ENCODE results near the gene ST3GAL3. TPM values are rescaled to one million over a fixed set of nuclear protein-coding genes. Genes with fewer than 3 reads are reported as not detected.

The ST3GAL3 gene
- polyA plus RNA-seq, 1 of the 3 experiments (the other 2 are of a cell fraction), result 20.6 TPM

DNA sequence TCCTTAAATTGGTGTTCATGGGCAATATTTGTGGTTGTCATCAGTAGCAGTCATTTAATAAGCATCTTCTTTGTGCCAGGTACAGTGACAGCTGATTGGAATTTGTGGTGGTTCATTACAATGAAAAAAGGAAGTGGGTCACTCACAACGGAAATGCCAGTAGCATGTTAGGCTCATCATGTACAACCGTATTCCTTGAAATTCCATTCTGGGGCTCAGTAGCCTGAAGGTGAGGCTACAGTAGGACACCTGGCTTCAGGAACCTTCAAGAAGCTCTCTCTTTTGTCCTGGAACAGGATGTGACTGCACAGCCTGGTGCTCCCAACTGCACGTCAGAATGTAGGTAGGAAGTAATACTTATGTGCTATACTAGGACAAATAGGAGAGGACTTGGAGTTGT is 93.9 kb downstream of the ST3GAL3 start:
- H3K79me2 ChIP-seq (ENCODE audit: insufficient read depth), result no peaks in the 10 kb centered on the region
- TF ChIP-seq USF2 (IDR thresholded peaks at IDR 0.05; ENCODE audit: borderline replicate concordance, low read depth, low read length), result no peak
- no peak for TF ChIP-seq NFIC (IDR thresholded peaks at IDR 0.05; ENCODE audit: borderline replicate concordance)
- no peak for TF ChIP-seq FOXJ3 (CRISPR knock-in tag; IDR thresholded peaks at IDR 0.05)
- TF ChIP-seq RCOR1 (IDR thresholded peaks at IDR 0.05; ENCODE audit: low read length), result no peak
- TF ChIP-seq MAX (IDR thresholded peaks at IDR 0.05; ENCODE audit: low read depth), result no peak
- TF ChIP-seq RXRA (IDR thresholded peaks at IDR 0.05; ENCODE audit: borderline replicate concordance, low read depth), result no peak
- no peak for TF ChIP-seq POLR2AphosphoS5 (IDR thresholded peaks at IDR 0.05; ENCODE audit: low read depth, low read length)
- TF ChIP-seq ZBTB33 (IDR thresholded peaks at IDR 0.05; ENCODE audit: borderline replicate concordance, low read depth), result no peak
- no peak for TF ChIP-seq REST (IDR thresholded peaks at IDR 0.05; ENCODE audit: low read depth, low read length)
- TF ChIP-seq GATA2 (CRISPR knock-in tag; IDR thresholded peaks at IDR 0.05), result no peak
- no peak for TF ChIP-seq EP300 (IDR thresholded peaks at IDR 0.05; ENCODE audit: borderline replicate concordance in 1 of 2, low read depth in 1 of 2, low read length in 1 of 2)
- TF ChIP-seq USF1 (IDR thresholded peaks at IDR 0.05; ENCODE audit: borderline replicate concordance, low read depth), result no peak
- no peak overlapping the region for H3K9ac ChIP-seq
- H2AFZ ChIP-seq (ENCODE audit: low read depth), result no peak overlapping the region
- 95% methylated on average over 3 of the region's 3 CpGs for WGBS (ENCODE audit: low lambda C conversion rate)
- H3K4me3 ChIP-seq (ENCODE audit: low read depth in 2 of 2, low read length in 1 of 2), result no peak overlapping the region
- no peaks in the 10 kb centered on the region for H3K9me2 ChIP-seq
- no peak for DNase-seq
- H3K36me3 ChIP-seq (replicated peaks in 1 of 2; ENCODE audit: control insufficient read depth in 1 of 2, insufficient read depth in 2 of 2, low read length in 1 of 2), result peaks cover 0 to 6% of the 10 kb centered on the region in 2 experiments
- no peaks in the 10 kb centered on the region for H4K20me1 ChIP-seq (ENCODE audit: insufficient read depth)
- ChIA-PET POLR2A (no interaction called here), CTCF (interaction anchor here (2.1 kb wide), 1 partner anchor 38 kb away, joined by 8 read pairs; no protein-coding TSS in a partner anchor)
- H3K4me1 ChIP-seq (ENCODE audit: control insufficient read depth in 1 of 2, insufficient read depth in 2 of 2, low read depth in 1 of 2, low read length in 1 of 2), result peaks cover 3 to 12% of the 10 kb centered on the region in 2 experiments; a peak in 2 of 4 replicates
- no peak overlapping the region for H3K4me2 ChIP-seq
- H3K27ac ChIP-seq (ENCODE audit: low read depth in 2 of 2, low read length in 1 of 2), result no peak overlapping the region
- H3K9me3 ChIP-seq, result no peaks in the 10 kb centered on the region
- H3K27me3 ChIP-seq (ENCODE audit: insufficient read depth), result no peaks in the 10 kb centered on the region
- H3F3A ChIP-seq (replicated peaks; ENCODE audit: insufficient read depth), result no peaks in the 10 kb centered on the region

Measured in SK-N-SH (cell line).